ENCODE measurements around the gene ELANE.
"Not testable (repeated sequence)": the region's sequence is repeated elsewhere in the genome, so short reads cannot be mapped to it uniquely, and the experiment has no call there.

The ELANE gene

GRCh38 chr19:815775-816499, 36.2 kb upstream of the ELANE start:
- no peak overlapping the region for H3K27ac ChIP-seq
- TF ChIP-seq CTCF (IDR thresholded peaks at IDR 0.05), result no peak
- TF ChIP-seq ZFX (IDR thresholded peaks at IDR 0.05; ENCODE audit: borderline replicate concordance), result no peak

- TF ChIP-seq CTCF (IDR thresholded peaks at IDR 0.05), result no peak
- no peak for TF ChIP-seq ZFX (IDR thresholded peaks at IDR 0.05; ENCODE audit: borderline replicate concordance)
- no peak overlapping the region for H3K27ac ChIP-seq
These were observed 35.6 kb upstream of the ELANE start for GRCh38 chr19:816500-816857.

DNA sequence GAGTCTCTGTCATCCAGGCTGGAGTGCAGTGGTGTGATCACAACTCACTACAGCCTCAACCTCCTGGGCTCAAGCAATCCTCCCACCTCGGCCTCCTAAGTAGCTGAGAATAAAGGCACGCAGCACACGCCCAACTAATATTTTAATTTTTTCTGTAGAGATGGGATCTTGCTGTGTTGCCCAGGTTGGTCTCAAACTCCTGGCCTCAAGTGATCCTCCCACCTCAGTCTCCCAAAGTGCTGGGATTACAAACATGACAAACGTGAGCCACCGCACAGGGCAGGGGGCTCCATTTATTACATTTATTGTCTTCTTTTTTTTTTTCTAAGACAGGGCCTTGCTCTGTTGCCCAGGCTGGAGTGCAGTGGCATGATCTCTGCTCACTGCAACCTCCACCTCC, 31.9 kb upstream of the ELANE start:
- H3K27ac ChIP-seq, result not testable (repeated sequence)

GRCh38 chr19:821231-821824, 30.8 kb upstream of the ELANE start:
- H3K27ac ChIP-seq, result no peak overlapping the region
- TF ChIP-seq ZFX (IDR thresholded peaks at IDR 0.05; ENCODE audit: borderline replicate concordance) (no peak), CTCF (IDR thresholded peaks at IDR 0.05) (no peak)

- TF ChIP-seq CTCF (IDR thresholded peaks at IDR 0.05) (no peak), ZFX (IDR thresholded peaks at IDR 0.05; ENCODE audit: borderline replicate concordance) (no peak)
- no peak within 1 kb of the TSS for H3K27ac ChIP-seq
These were observed 30.1 kb upstream of the ELANE start, which contains the start of gene PLPPR3 for GRCh38 chr19:821825-822503. Gene PLPPR3, minus strand, starts transcription at chr19:821955. Its CDS starts 396 bp downstream, at chr19:821559.

DNA sequence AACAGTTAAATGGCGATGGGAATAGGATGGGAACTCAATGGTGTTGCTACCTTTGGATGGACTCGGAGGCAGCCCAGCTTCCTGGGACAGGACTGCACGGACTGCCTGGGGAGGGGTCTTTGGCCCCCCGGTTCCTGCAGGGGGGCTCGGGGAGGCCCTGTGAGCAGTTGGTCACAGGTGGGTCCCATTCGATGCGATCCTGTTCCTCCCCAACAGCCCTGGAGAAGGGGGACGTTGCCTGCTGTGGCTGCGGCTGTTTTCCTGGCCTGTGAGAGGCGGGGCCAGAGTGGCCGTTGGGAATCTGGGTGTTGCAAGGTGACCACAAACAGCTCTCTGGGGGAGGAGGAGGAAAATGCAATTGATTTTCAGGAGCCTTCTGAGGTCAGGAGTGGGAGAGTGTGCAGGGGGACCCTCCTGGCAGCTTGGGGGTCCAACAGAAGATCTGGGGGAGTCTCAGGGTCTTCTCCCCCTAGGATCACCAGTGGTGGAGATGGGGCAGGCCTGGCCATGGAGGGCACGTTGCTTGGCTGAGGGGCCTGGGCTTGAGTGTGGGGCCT, 28.5 kb upstream of the ELANE start:
- TF ChIP-seq ZFX (IDR thresholded peaks at IDR 0.05; ENCODE audit: borderline replicate concordance), result no peak
- no peak for TF ChIP-seq CTCF (IDR thresholded peaks at IDR 0.05)
- no peak overlapping the region for H3K27ac ChIP-seq

DNA sequence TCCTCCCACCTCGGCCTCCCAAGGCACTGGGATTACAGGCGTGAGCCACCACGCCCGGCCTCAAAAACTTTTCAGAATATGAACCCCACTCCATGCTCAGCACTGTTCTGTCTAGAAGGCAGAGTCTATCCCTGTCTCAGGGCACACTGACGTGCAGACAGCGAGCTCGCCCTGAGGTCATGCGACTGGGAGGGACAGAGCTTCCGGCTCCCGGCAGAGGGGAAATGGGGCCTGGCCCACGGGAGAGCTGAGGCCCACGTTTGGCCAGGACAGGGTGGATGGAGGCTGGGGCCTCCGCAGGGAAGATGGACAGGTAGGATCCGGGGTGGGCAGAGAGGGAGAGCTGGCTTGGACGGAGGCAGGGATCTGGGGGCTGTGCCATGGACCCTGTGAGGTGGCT, 27.2 kb upstream of the ELANE start:
- TF ChIP-seq ZFX (IDR thresholded peaks at IDR 0.05; ENCODE audit: borderline replicate concordance), result no peak
- no peak for TF ChIP-seq CTCF (IDR thresholded peaks at IDR 0.05)
- no peak overlapping the region for H3K27ac ChIP-seq

Data from 22Rv1 (cell line).